ENCODE measurements around the gene TBC1D22B.

The TBC1D22B gene

GRCh38 chr6:37321101-37321500 lies 63.5 kb downstream of the TBC1D22B start:
- no peaks in the 10 kb centered on the region for H3K36me3 ChIP-seq (ENCODE audit: low read length)
- no peaks in the 10 kb centered on the region for H3F3A ChIP-seq (ENCODE audit: insufficient read depth)
- no peaks in the 10 kb centered on the region for H3K27me3 ChIP-seq (ENCODE audit: low read length)
- H3K27ac ChIP-seq (ENCODE audit: low read depth, low read length): no peak overlapping the region
- H3K9me3 ChIP-seq (ENCODE audit: insufficient read depth, low read length): no peaks in the 10 kb centered on the region
- H3K79me2 ChIP-seq (ENCODE audit: insufficient read depth, low read length): no peaks in the 10 kb centered on the region
- H4K20me1 ChIP-seq (ENCODE audit: low read depth, low read length): no peaks in the 10 kb centered on the region
- H3K4me3 ChIP-seq (ENCODE audit: insufficient read depth, low read length, poor library complexity, severe bottlenecking): no peak overlapping the region
- no peak overlapping the region for H3K4me2 ChIP-seq (ENCODE audit: low read depth, low read length, poor library complexity, severe bottlenecking)
- H3K9me2 ChIP-seq (replicated peaks; ENCODE audit: insufficient read depth, low read length): no peaks in the 10 kb centered on the region
- no peak overlapping the region for H2AFZ ChIP-seq (ENCODE audit: low read depth, low read length, severe bottlenecking)
- H3K9ac ChIP-seq (ENCODE audit: low read length): no peak overlapping the region
- TF ChIP-seq CTCF (IDR thresholded peaks at IDR 0.05; ENCODE audit: insufficient read depth, low read length, poor library complexity, severe bottlenecking) (no peak), EZH2phosphoT487 (conservative IDR thresholded peaks at IDR 0.05; ENCODE audit: low read length) (no peak)

GRCh38 chr6:37321516-37322415 lies 64.2 kb downstream of the TBC1D22B start:
- Histone ChIP-seq H3K4me3 (ENCODE audit: insufficient read depth, low read length, poor library complexity, severe bottlenecking) (no peak overlapping the region), H3K79me2 (ENCODE audit: insufficient read depth, low read length) (no peaks in the 10 kb centered on the region), H3F3A (ENCODE audit: insufficient read depth) (no peaks in the 10 kb centered on the region), H3K4me2 (ENCODE audit: low read depth, low read length, poor library complexity, severe bottlenecking) (no peak overlapping the region), H3K9ac (ENCODE audit: low read length) (no peak overlapping the region), H3K9me2 (replicated peaks; ENCODE audit: insufficient read depth, low read length) (no peaks in the 10 kb centered on the region), H3K27ac (ENCODE audit: low read depth, low read length) (no peak overlapping the region), H3K9me3 (ENCODE audit: insufficient read depth, low read length) (no peaks in the 10 kb centered on the region), H3K36me3 (ENCODE audit: low read length) (no peaks in the 10 kb centered on the region), H3K27me3 (ENCODE audit: low read length) (no peaks in the 10 kb centered on the region), H4K20me1 (ENCODE audit: low read depth, low read length) (no peaks in the 10 kb centered on the region), H2AFZ (ENCODE audit: low read depth, low read length, severe bottlenecking) (no peak overlapping the region)
- TF ChIP-seq CTCF (IDR thresholded peaks at IDR 0.05; ENCODE audit: insufficient read depth, low read length, poor library complexity, severe bottlenecking): no peak
- TF ChIP-seq EZH2phosphoT487 (conservative IDR thresholded peaks at IDR 0.05; ENCODE audit: low read length): no peak

GRCh38 chr6:37323580-37323979 lies 66.0 kb downstream of the TBC1D22B start:
- H3K27me3 ChIP-seq (ENCODE audit: low read length): no peaks in the 10 kb centered on the region
- H4K20me1 ChIP-seq (ENCODE audit: low read depth, low read length): no peaks in the 10 kb centered on the region
- no peak overlapping the region for H3K4me3 ChIP-seq (ENCODE audit: insufficient read depth, low read length, poor library complexity, severe bottlenecking)
- no peak overlapping the region for H3K9ac ChIP-seq (ENCODE audit: low read length)
- H2AFZ ChIP-seq (ENCODE audit: low read depth, low read length, severe bottlenecking): no peak overlapping the region
- no peak overlapping the region for H3K4me2 ChIP-seq (ENCODE audit: low read depth, low read length, poor library complexity, severe bottlenecking)
- H3K9me2 ChIP-seq (replicated peaks; ENCODE audit: insufficient read depth, low read length): no peaks in the 10 kb centered on the region
- no peaks in the 10 kb centered on the region for H3F3A ChIP-seq (ENCODE audit: insufficient read depth)
- TF ChIP-seq CTCF (IDR thresholded peaks at IDR 0.05; ENCODE audit: insufficient read depth, low read length, poor library complexity, severe bottlenecking) (no peak), EZH2phosphoT487 (conservative IDR thresholded peaks at IDR 0.05; ENCODE audit: low read length) (no peak)
- H3K36me3 ChIP-seq (ENCODE audit: low read length): no peaks in the 10 kb centered on the region
- no peaks in the 10 kb centered on the region for H3K9me3 ChIP-seq (ENCODE audit: insufficient read depth, low read length)
- no peaks in the 10 kb centered on the region for H3K79me2 ChIP-seq (ENCODE audit: insufficient read depth, low read length)
- H3K27ac ChIP-seq (ENCODE audit: low read depth, low read length): no peak overlapping the region

All from SU-DHL-6 (cell line).